Caco-2 (cell line): ENCODE data around the gene TAF11L14. TPM values are rescaled to one million over a fixed set of nuclear protein-coding genes. Genes with fewer than 3 reads are reported as not detected.
"Not testable (repeated sequence)": the region's sequence is repeated elsewhere in the genome, so short reads cannot be mapped to it uniquely, and the experiment has no call there.

Experiments used
- BruUV-seq: library from RNA; stranded (reverse); fragments of 400-500 nt; replicated peaks from 2 replicates; lab custom pipeline; 2021; lab: Mats Ljungman, UMichigan
- CTCF ChIA-PET: fragments of 300-600 bp; sonication (Branson Sonifier 250); formaldehyde crosslinking; loops from one replicate; lab custom pipeline; 2022; ENCODE audit warnings: antibody characterized with exemption; lab: Charles Lee
- POLR2A ChIA-PET: fragments of 300-600 bp; sonication (Branson Sonifier 250); formaldehyde crosslinking; loops from one replicate; lab custom pipeline; 2022; ENCODE audit warnings: antibody characterized with exemption; lab: Charles Lee
- DNase-seq, 2 experiments: peaks; one replicate each; pipeline versions ENCODE4 v3.0.0 to v3.0.0-alpha.2; 2020 to 2022
- H3K27me3 ChIP-seq: replicated peaks from 2 replicates; pipeline ENCODE4 v1.6.0; 2011; ENCODE audit warnings: low read length; ENCODE audit not compliant: control insufficient read depth, insufficient read depth
- H3K36me3 ChIP-seq: 2 replicates; pipeline ENCODE4 v1.5.1; 2011; ENCODE audit warnings: low read length; ENCODE audit not compliant: control insufficient read depth, insufficient read depth
- H3K4me1 ChIP-seq: fragments of 250-450 bp; sonication (Bioruptor Pico); 2 replicates; pipeline ENCODE4 v1.5.1; 2020; ENCODE audit warnings: mild to moderate bottlenecking
- H3K4me3 ChIP-seq: 2 replicates; pipeline ENCODE4 v1.5.1; 2011; ENCODE audit warnings: low read depth, mild to moderate bottlenecking, control low read depth, low read length
- H3K9me3 ChIP-seq: fragments of 250-450 bp; sonication (Bioruptor Pico); 2 replicates; pipeline ENCODE4 v1.5.1; 2020; ENCODE audit warnings: mild to moderate bottlenecking, moderate library complexity
- H3K27ac Mint-ChIP-seq: one replicate; pipeline ENCODE4 v1.8.0; 2022; ENCODE audit warnings: mixed read lengths; ENCODE audit not compliant: unreplicated experiment
- H3K27me3 Mint-ChIP-seq: one replicate; pipeline ENCODE4 v1.8.0; 2022; ENCODE audit warnings: mixed read lengths; ENCODE audit not compliant: insufficient read depth, unreplicated experiment
- H3K36me3 Mint-ChIP-seq: one replicate; pipeline ENCODE4 v1.8.0; 2022; ENCODE audit warnings: mild to moderate bottlenecking, mixed read lengths; ENCODE audit not compliant: insufficient read depth, unreplicated experiment
- H3K4me1 Mint-ChIP-seq: one replicate; pipeline ENCODE4 v1.8.0; 2022; ENCODE audit warnings: low read depth, mixed read lengths; ENCODE audit not compliant: unreplicated experiment
- H3K4me3 Mint-ChIP-seq: one replicate; pipeline ENCODE4 v1.8.0; 2022; ENCODE audit warnings: mild to moderate bottlenecking, moderate library complexity, mixed read lengths; ENCODE audit not compliant: unreplicated experiment
- H3K9me3 Mint-ChIP-seq: one replicate; pipeline ENCODE4 v1.8.0; 2022; ENCODE audit warnings: mixed read lengths; ENCODE audit not compliant: unreplicated experiment
- intact Hi-C: fragments of 100-400 bp; cut with micrococcal nuclease; formaldehyde crosslinking; loops from one replicate; pipeline ENCODE4 v1.10.0; 2022; ENCODE audit not compliant: unreplicated experiment
- total RNA-seq: library from RNA; stranded (reverse); gene quantifications from 2 replicates; pipeline ENCODE4 v1.2.3, GENCODE V29; 2022
- TF ChIP-seq, protein P1 (sequence below), 2 experiments: fragments of 200-600 bp in 1 of 2; IDR thresholded peaks; 1 replicate in 1 of 2; 2 replicates in 1 of 2; pipeline versions ENCODE4 v1.5.1 to v1.8.0; 2011 to 2022; ENCODE audit warnings: antibody characterized with exemption in 1 of 2, control low read depth in 1 of 2, inconsistent platforms in 1 of 2, low read depth in 1 of 2, low read length in 1 of 2, mild to moderate bottlenecking in 1 of 2, moderate library complexity in 1 of 2; ENCODE audit not compliant: insufficient read depth in 1 of 2, severe bottlenecking in 1 of 2, unreplicated experiment in 1 of 2

Gene TAF11L14
- total RNA-seq, 1 experiment from 2014 or later: not detected

DNA sequence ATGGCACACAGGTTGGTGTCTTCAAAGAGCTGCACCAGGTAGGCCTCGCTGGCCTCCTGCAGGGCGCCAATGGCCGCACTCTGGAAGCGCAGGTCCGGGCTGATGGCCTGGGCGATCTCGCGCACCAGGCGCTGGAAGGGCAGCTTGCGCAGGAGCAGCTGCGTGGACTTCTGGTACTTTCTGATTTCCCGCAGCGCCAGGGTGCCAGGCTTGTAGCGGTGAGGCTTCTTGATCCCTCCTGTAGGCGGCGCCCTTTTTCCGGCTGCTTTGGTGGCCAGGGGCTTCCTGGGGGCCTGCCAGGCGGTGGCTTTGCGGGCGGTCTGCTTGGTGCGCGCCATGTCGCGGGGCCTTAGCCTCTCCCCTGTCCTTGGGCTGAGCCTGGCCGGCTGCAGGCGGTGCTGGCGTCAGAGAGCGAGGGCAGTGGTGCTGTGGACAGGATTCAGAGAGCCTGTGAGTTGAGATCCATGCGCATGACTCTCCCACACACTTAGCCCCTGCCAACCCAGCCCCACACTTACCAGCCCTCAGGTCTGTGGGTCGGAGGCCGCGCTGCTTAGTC lies 21.0 kb downstream of the TAF11L14 start:
- H3K36me3 Mint-ChIP-seq, H3K27me3 Mint-ChIP-seq, H3K4me1 Mint-ChIP-seq, H3K9me3 ChIP-seq, H3K4me1 ChIP-seq, H3K36me3 ChIP-seq, H3K9me3 Mint-ChIP-seq, BruUV-seq, POLR2A ChIA-PET, intact Hi-C loops, CTCF ChIA-PET, H3K4me3 Mint-ChIP-seq, H3K27me3 ChIP-seq, H3K4me3 ChIP-seq, DNase-seq, H3K27ac Mint-ChIP-seq: not testable (repeated sequence)

DNA sequence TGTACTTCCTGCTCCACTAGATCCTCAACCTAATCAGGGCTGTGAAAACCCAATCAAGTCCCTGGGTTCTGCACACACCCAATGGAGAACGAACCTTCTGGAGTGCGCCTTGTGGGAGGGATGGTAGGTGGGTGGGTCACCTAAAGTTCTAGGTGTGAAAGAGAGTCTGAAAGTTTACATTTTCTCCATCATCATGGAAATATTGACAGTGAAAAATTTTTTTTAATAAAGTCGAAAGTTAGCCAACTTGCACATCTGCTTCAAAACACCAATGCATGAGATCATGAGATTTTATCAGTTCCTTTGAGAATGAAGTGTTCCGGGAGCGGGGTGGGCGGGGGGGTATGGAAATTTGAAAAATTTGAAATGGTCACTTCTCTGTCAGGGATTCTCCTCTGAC lies 21.7 kb downstream of the TAF11L14 start:
- Mint-ChIP-seq H3K36me3 (no peaks in the 10 kb centered on the region), H3K4me3 (no peak overlapping the region), H3K4me1 (no peaks in the 10 kb centered on the region), H3K27ac (no peak overlapping the region), H3K9me3 (no peaks in the 10 kb centered on the region), H3K27me3 (peaks cover 6% of the 10 kb centered on the region)
- CTCF ChIA-PET: no interaction called here
- intact Hi-C loops: no loop called here
- Histone ChIP-seq H3K27me3 (no peaks in the 10 kb centered on the region), H3K36me3 (no peaks in the 10 kb centered on the region), H3K9me3 (no peaks in the 10 kb centered on the region), H3K4me3 (no peak overlapping the region), H3K4me1 (no peaks in the 10 kb centered on the region)
- POLR2A ChIA-PET: no interaction called here
- DNase-seq: no peak
- TF ChIP-seq, protein P1, sequence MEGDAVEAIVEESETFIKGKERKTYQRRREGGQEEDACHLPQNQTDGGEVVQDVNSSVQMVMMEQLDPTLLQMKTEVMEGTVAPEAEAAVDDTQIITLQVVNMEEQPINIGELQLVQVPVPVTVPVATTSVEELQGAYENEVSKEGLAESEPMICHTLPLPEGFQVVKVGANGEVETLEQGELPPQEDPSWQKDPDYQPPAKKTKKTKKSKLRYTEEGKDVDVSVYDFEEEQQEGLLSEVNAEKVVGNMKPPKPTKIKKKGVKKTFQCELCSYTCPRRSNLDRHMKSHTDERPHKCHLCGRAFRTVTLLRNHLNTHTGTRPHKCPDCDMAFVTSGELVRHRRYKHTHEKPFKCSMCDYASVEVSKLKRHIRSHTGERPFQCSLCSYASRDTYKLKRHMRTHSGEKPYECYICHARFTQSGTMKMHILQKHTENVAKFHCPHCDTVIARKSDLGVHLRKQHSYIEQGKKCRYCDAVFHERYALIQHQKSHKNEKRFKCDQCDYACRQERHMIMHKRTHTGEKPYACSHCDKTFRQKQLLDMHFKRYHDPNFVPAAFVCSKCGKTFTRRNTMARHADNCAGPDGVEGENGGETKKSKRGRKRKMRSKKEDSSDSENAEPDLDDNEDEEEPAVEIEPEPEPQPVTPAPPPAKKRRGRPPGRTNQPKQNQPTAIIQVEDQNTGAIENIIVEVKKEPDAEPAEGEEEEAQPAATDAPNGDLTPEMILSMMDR (IDR thresholded peaks at IDR 0.05; ENCODE audit: insufficient read depth in 1 of 2, low read depth in 1 of 2, low read length in 1 of 2, severe bottlenecking in 1 of 2, unreplicated experiment in 1 of 2): no peak
- BruUV-seq: no TSS peak

- Mint-ChIP-seq H3K9me3 (no peaks in the 10 kb centered on the region), H3K4me3 (no peak overlapping the region)
- POLR2A ChIA-PET: no interaction called here
Measured at GRCh38 chr5:17663182-17663581, 28.9 kb downstream of the TAF11L14 start.

More at GRCh38 chr5:17663182-17663581, 28.9 kb downstream of the TAF11L14 start:
- intact Hi-C loops: no loop called here
- Histone ChIP-seq H3K9me3 (no peaks in the 10 kb centered on the region), H3K4me1 (no peaks in the 10 kb centered on the region), H3K4me3 (no peak overlapping the region), H3K27me3 (no peaks in the 10 kb centered on the region), H3K36me3 (no peaks in the 10 kb centered on the region)
- Mint-ChIP-seq H3K36me3 (no peaks in the 10 kb centered on the region), H3K4me1 (peaks cover 7% of the 10 kb centered on the region), H3K27me3 (peaks cover 10% of the 10 kb centered on the region), H3K27ac (no peak overlapping the region)
- TF ChIP-seq, protein P1 (IDR thresholded peaks at IDR 0.05; ENCODE audit: insufficient read depth in 1 of 2, low read depth in 1 of 2, low read length in 1 of 2, severe bottlenecking in 1 of 2, unreplicated experiment in 1 of 2): no peak
- CTCF ChIA-PET: no interaction called here
- no TSS peak for BruUV-seq
- DNase-seq: no peak
